H9 (cell line): ENCODE measurements around the gene ICOSLG. TPM values are rescaled to one million over a fixed set of nuclear protein-coding genes. Genes with fewer than 3 reads are reported as not detected.
"Not testable (repeated sequence)": the region's sequence is repeated elsewhere in the genome, so short reads cannot be mapped to it uniquely, and the experiment has no call there.

Source experiments
- DNase-seq: peaks from one replicate; pipeline ENCODE4 v3.0.0-alpha.2; 2017
- H2AFZ ChIP-seq: one replicate; pipeline ENCODE4 v1.6.1; 2013; ENCODE audit warnings: mild to moderate bottlenecking, low read length, control low read depth, moderate library complexity
- H2AK5ac ChIP-seq: 2 replicates; pipeline ENCODE4 v1.6.1; 2013; ENCODE audit warnings: low read length, control low read depth, mixed read lengths; ENCODE audit not compliant: insufficient read length
- H2BK120ac ChIP-seq: one replicate; pipeline ENCODE4 v1.6.1; 2013; ENCODE audit warnings: low read depth, mild to moderate bottlenecking, low read length, control low read depth, inconsistent platforms; ENCODE audit not compliant: poor library complexity, severe bottlenecking
- H2BK12ac ChIP-seq: 2 replicates; pipeline ENCODE4 v1.6.1; 2013; ENCODE audit warnings: low read length, control low read depth, mixed read lengths, low read depth; ENCODE audit not compliant: insufficient read length
- H2BK15ac ChIP-seq: 2 replicates; pipeline ENCODE4 v1.6.1; 2013; ENCODE audit warnings: low read depth, low read length, control low read depth
- H2BK20ac ChIP-seq: one replicate; pipeline ENCODE4 v1.6.1; 2013; ENCODE audit warnings: low read depth, mild to moderate bottlenecking, low read length, control low read depth, inconsistent platforms; ENCODE audit not compliant: poor library complexity, severe bottlenecking
- H2BK5ac ChIP-seq: 2 replicates; pipeline ENCODE4 v1.6.1; 2013; ENCODE audit warnings: low read length, control low read depth, mixed read lengths; ENCODE audit not compliant: insufficient read length
- H3K14ac ChIP-seq: 2 replicates; pipeline ENCODE4 v1.6.1; 2013; ENCODE audit warnings: low read length, control low read depth; ENCODE audit not compliant: insufficient read depth
- H3K18ac ChIP-seq: 2 replicates; pipeline ENCODE4 v1.6.1; 2013; ENCODE audit warnings: low read depth, mild to moderate bottlenecking, mixed read lengths, low read length, control low read depth; ENCODE audit not compliant: insufficient read length
- H3K23ac ChIP-seq: 2 replicates; pipeline ENCODE4 v1.6.1; 2013; ENCODE audit warnings: low read length, control low read depth, mixed read lengths, low read depth; ENCODE audit not compliant: insufficient read length
- H3K23me2 ChIP-seq: 2 replicates; pipeline ENCODE4 v1.6.1; 2013; ENCODE audit warnings: low read depth, mild to moderate bottlenecking, mixed read lengths, low read length, control low read depth; ENCODE audit not compliant: insufficient read length, poor library complexity, severe bottlenecking
- H3K27ac ChIP-seq: 2 replicates; pipeline ENCODE4 v1.5.1; 2013; ENCODE audit warnings: low read length, control low read depth, mixed read lengths, low read depth; ENCODE audit not compliant: insufficient read length
- H3K27me3 ChIP-seq: 2 replicates; pipeline ENCODE4 v1.6.1; 2013; ENCODE audit warnings: low read length, control low read depth, inconsistent platforms; ENCODE audit not compliant: insufficient read depth
- H3K4ac ChIP-seq: 2 replicates; pipeline ENCODE4 v1.6.1; 2013; ENCODE audit warnings: low read depth, mild to moderate bottlenecking, control low read depth, inconsistent platforms, low read length, moderate library complexity
- H3K4me1 ChIP-seq: 2 replicates; pipeline ENCODE4 v1.6.1; 2013; ENCODE audit warnings: low read length, control low read depth, inconsistent platforms; ENCODE audit not compliant: insufficient read depth
- H3K4me2 ChIP-seq: 2 replicates; pipeline ENCODE4 v1.6.1; 2013; ENCODE audit warnings: low read length, control low read depth, mixed read lengths; ENCODE audit not compliant: insufficient read length, insufficient read depth
- H3K56ac ChIP-seq: 2 replicates; pipeline ENCODE4 v1.6.1; 2013; ENCODE audit warnings: low read depth, mild to moderate bottlenecking, mixed read lengths, low read length, control low read depth; ENCODE audit not compliant: insufficient read length
- H3K79me1 ChIP-seq: 2 replicates; pipeline ENCODE4 v1.6.1; 2013; ENCODE audit warnings: low read depth, mild to moderate bottlenecking, moderate library complexity, low read length, control low read depth, inconsistent platforms; ENCODE audit not compliant: insufficient read depth, poor library complexity, severe bottlenecking
- H3K79me2 ChIP-seq: 2 replicates; pipeline ENCODE4 v1.6.1; 2013; ENCODE audit warnings: low read length, control low read depth, inconsistent platforms; ENCODE audit not compliant: insufficient read depth
- H3K9ac ChIP-seq: 2 replicates; pipeline ENCODE4 v1.6.1; 2013; ENCODE audit warnings: low read length, control low read depth, mixed read lengths; ENCODE audit not compliant: insufficient read length; ENCODE audit errors: extremely low read depth
- H3K9me3 ChIP-seq: one replicate; pipeline ENCODE4 v1.6.1; 2013; ENCODE audit warnings: low read depth, low read length, inconsistent platforms; ENCODE audit not compliant: control insufficient read depth
- H3T11ph ChIP-seq: one replicate; pipeline ENCODE4 v1.6.1; 2013; ENCODE audit warnings: mild to moderate bottlenecking, low read length, control low read depth, inconsistent platforms
- H4K20me1 ChIP-seq: one replicate; pipeline ENCODE4 v1.6.1; 2013; ENCODE audit not compliant: control insufficient read depth, insufficient read length, insufficient read depth
- H4K5ac ChIP-seq: 2 replicates; pipeline ENCODE4 v1.6.1; 2013; ENCODE audit warnings: low read depth, mild to moderate bottlenecking, mixed read lengths, low read length, control low read depth; ENCODE audit not compliant: insufficient read length
- H4K8ac ChIP-seq: replicated peaks from 2 replicates; pipeline ENCODE4 v1.6.1; 2013; ENCODE audit warnings: low read length, control low read depth, mixed read lengths, low read depth; ENCODE audit not compliant: insufficient read length
- H4K91ac ChIP-seq: 2 replicates; pipeline ENCODE4 v1.6.1; 2013; ENCODE audit warnings: low read depth, mild to moderate bottlenecking, moderate library complexity, mixed read lengths, low read length, control low read depth; ENCODE audit not compliant: insufficient read length
- H3K27ac Mint-ChIP-seq, 3 experiments: 2 replicates in 2 of 3; 3 replicates in 1 of 3; pipeline ENCODE4 v1.8.0; 2020 to 2021; ENCODE audit warnings: mixed read lengths in 3 of 3, mild to moderate bottlenecking in 1 of 3, moderate library complexity in 1 of 3
- H3K27me3 Mint-ChIP-seq: 2 replicates; pipeline ENCODE4 v1.8.0; 2021; ENCODE audit warnings: low read depth, mild to moderate bottlenecking, moderate library complexity, mixed read lengths
- H3K36me3 Mint-ChIP-seq, 3 experiments: 2 replicates in 2 of 3; 3 replicates in 1 of 3; pipeline ENCODE4 v1.8.0; 2020 to 2021; ENCODE audit warnings: low read depth in 3 of 3, mixed read lengths in 3 of 3; ENCODE audit not compliant: insufficient read depth in 1 of 3
- H3K4me1 Mint-ChIP-seq, 2 experiments: 2 replicates each; pipeline ENCODE4 v1.8.0; 2020; ENCODE audit warnings: mixed read lengths in 2 of 2
- H3K4me3 Mint-ChIP-seq, 2 experiments: 2 replicates in 1 of 2; 3 replicates in 1 of 2; pipeline ENCODE4 v1.8.0; 2020 to 2021; ENCODE audit warnings: mild to moderate bottlenecking in 2 of 2, mixed read lengths in 2 of 2, moderate library complexity in 1 of 2
- H3K9me3 Mint-ChIP-seq, 2 experiments: 2 replicates in 1 of 2; 3 replicates in 1 of 2; pipeline ENCODE4 v1.8.0; 2020; ENCODE audit warnings: mild to moderate bottlenecking in 2 of 2, mixed read lengths in 2 of 2, moderate library complexity in 1 of 2
- WGBS: extraction: QIAGEN DNeasy Blood & Tissue Kit; methylation state at CpG from one replicate; pipeline ENCODE4 v1.1.7; 2013; ENCODE audit warnings: missing lambda C conversion rate, low lambda C conversion rate, mixed read lengths; ENCODE audit not compliant: insufficient read length; ENCODE audit errors: extremely low coverage; 5-methylcytosine and 5-hydroxymethylcytosine counted together
- long read RNA-seq: library from polyadenylated mRNA; unstranded; transcript quantifications from one replicate; pipeline ENCODE4 v2.0.0, GENCODE V29; 2020
- total RNA-seq: library from RNA; stranded (reverse); gene quantifications from 2 replicates; pipeline ENCODE4 v1.2.1, GENCODE V29; 2021

The ICOSLG gene, protein sequence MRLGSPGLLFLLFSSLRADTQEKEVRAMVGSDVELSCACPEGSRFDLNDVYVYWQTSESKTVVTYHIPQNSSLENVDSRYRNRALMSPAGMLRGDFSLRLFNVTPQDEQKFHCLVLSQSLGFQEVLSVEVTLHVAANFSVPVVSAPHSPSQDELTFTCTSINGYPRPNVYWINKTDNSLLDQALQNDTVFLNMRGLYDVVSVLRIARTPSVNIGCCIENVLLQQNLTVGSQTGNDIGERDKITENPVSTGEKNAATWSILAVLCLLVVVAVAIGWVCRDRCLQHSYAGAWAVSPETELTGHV
- total RNA-seq = 6.6 and 6.8 TPM in 2 replicates
- long read RNA-seq, full-length matches to known transcripts = 1 of 1 reads
- long read RNA-seq, partial matches to known transcripts = 0 of 1 reads
- long read RNA-seq, other reads (novel, unspliced or antisense) = 0 of 1 reads

DNA sequence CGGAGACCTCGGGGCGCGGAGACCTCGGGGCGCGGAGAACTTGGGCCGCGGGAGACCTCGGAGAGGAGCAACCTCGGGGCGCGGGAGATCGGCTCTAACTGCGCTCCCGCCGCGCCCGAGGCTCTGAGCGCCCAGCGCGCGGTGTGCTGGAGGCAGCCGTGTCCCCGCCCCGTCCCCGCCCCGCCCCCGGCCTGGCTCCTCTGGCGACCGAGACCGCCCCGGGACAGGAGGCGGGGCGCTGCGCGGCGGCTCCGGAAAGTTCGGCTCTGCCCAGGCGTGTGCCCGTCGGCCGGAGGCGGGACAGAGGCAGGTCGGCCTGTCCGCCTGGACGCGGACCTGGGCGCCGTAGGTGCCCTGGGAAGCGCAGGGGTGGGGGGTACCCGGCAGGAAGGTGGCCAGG is at the start of gene ICOSLG:
ICOSLG (minus strand) TSS at position 102 of the 400 bp plus-strand sequence. CDS start 126 bp downstream, outside the sequence.
- not testable (repeated sequence) for H2AK5ac ChIP-seq, H4K5ac ChIP-seq, H2BK20ac ChIP-seq, H3K23me2 ChIP-seq, H3K27ac ChIP-seq, H4K20me1 ChIP-seq, DNase-seq, H3K79me1 ChIP-seq, H3K4me3 Mint-ChIP-seq, H3K79me2 ChIP-seq, H3K18ac ChIP-seq, H2BK5ac ChIP-seq, H2BK15ac ChIP-seq, H2AFZ ChIP-seq, H3K36me3 Mint-ChIP-seq, H3K27ac Mint-ChIP-seq, H3K4ac ChIP-seq, H3K23ac ChIP-seq, H2BK12ac ChIP-seq, H3K9me3 Mint-ChIP-seq, H3K27me3 ChIP-seq, H3K4me1 Mint-ChIP-seq, H3K27me3 Mint-ChIP-seq, H2BK120ac ChIP-seq, H3K14ac ChIP-seq, H3K4me2 ChIP-seq, H3T11ph ChIP-seq, H3K4me1 ChIP-seq, H3K56ac ChIP-seq, H3K9ac ChIP-seq, H4K8ac ChIP-seq, H3K9me3 ChIP-seq, H4K91ac ChIP-seq
- no CpG with 5 or more reads among the region's 53 CpGs for WGBS
